GM21528 (cell line): ENCODE results near the gene TACR3.
"Not testable (repeated sequence)": the region's sequence is repeated elsewhere in the genome, so short reads cannot be mapped to it uniquely, and the experiment has no call there.

Experiments used
- ATAC-seq: cut with Tn5 transposase; IDR thresholded peaks from one replicate; pipeline ENCODE4 v1.9.1; 2021; ENCODE audit warnings: mild to moderate bottlenecking, moderate library complexity; ENCODE audit not compliant: unreplicated experiment, low FRiP score

The TACR3 gene

DNA sequence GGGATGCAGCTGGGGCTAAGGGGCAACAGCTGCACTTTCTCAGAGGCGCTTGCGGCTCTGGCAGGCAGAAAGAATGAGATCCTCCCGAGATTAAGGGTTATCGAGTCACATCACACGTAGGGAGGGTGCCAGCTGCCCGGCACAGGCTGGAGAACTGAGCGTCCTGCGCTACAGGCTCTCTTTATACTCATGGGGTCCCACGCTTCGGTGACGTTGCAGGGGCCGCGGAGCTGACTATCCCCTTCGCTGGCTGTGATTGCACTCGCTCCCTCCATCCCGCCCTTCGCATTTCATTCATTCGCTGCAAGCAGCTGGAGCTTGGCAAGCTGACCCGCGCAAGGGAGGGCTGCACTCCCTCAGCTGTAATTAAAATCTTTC is at the start of gene TACR3:
Gene TACR3 (minus strand): TSS at position 156 of the 378 bp plus-strand sequence. CDS start 310 bp downstream, outside the sequence.
- ATAC-seq, result no peak

DNA sequence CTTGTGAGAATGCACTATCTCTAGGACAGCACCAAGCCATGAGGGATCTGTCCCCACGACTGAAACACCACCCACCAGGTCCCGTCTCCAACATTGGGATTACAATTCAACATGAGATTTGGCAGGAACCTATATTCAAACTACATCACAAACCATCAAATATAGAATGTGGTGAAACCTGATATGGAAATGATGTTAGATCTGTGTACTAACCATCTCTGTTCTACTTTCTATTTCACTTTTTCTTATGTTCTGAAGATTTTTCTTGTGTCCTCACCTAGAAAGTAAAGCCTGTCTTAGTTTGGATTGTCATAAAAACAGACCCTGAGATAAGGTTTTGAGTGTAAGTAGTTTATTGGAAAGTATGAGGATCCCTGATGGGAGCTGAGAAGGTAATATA is 37.8 kb upstream of the TACR3 start:
- ATAC-seq, result peak; percentile 55

GRCh38 chr4:103756741-103757140 is 37.0 kb upstream of the TACR3 start:
- ATAC-seq, result no peak

DNA sequence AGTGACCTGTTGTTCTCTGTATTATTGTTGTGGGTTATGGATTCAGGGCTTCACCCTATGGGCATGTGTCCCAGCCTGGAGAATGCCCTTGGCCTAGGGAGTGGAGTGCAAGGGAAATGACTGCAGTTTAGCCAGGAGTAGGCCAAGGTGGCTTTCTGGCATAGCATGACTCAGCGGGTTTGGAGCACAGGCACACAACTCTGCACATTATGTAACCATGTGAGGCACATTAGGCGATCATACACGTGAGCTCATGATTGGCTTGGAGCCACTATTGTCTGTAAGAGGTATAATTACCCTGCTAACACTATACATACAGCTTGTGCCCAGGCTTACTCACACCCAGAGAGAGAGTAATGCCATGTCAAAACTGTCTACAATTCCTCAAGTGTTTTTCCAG is 35.1 kb upstream of the TACR3 start:
- no peak for ATAC-seq

GRCh38 chr4:103753868-103754653 is 34.3 kb upstream of the TACR3 start:
- no peak for ATAC-seq

GRCh38 chr4:103723150-103723549 is 3.4 kb upstream of the TACR3 start:
- ATAC-seq, result not testable (repeated sequence)

DNA sequence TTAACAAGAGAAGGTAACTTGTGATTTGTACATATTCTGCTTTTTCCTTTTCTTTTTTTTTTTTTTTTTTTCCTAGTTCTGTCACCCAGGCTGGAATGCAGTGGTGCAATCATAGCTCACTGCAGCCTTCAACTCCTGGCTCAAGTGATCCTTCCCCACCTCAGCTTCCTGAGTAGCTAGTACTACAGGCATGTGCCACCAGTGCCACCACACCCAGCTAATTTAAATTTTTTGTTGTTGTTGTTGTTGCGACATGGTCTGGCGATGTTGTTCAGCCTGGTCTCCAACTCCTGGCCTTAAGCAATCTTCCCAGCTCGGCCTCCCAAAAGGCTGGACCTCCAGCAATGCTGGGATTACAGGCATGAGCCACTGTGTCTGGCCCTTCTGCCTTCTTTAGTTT is 1.5 kb upstream of the TACR3 start:
- no peak for ATAC-seq

GRCh38 chr4:103720661-103721060 is 876 bp upstream of the TACR3 start:
- no peak for ATAC-seq

- ATAC-seq, result no peak
These were observed 518 bp downstream of the TACR3 start for GRCh38 chr4:103719105-103719829.

DNA sequence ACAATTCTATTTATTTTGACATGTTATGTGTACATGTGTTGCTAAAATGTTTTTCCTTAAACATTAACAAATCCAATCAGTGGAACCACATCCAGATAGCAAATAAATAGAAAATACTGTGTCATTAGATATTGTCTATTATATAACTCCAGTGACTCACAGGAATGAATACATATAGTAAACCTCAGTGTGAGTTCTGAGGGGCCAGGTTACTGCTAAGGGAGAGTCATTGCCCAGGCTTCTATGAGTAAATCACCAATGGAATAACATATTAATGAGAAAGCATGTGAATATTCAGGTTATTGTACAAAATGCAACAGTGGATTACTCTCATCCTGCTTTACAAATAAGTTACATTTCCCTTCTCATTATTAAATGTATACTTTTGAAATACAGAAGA is 27.2 kb downstream of the TACR3 start:
- no peak for ATAC-seq

DNA sequence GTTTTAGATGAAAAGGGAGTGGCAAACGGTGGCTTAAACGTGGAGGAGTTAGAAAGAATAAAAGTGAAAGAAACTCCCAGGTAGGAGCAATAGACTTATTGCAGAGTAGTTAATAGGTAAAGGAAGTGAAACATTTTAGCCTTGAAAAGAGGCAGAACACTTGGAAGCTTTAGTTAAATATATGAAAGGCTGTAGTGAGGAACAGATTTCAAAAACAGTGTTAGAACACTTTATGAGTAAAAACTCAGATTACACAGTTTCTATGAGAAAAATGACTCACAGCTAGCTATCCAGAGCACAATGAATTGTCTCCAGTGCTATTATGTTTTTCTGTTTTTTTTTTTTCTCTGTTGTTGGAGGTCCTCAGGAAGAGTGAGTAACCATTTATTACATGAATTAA is 45.8 kb downstream of the TACR3 start:
- no peak for ATAC-seq

DNA sequence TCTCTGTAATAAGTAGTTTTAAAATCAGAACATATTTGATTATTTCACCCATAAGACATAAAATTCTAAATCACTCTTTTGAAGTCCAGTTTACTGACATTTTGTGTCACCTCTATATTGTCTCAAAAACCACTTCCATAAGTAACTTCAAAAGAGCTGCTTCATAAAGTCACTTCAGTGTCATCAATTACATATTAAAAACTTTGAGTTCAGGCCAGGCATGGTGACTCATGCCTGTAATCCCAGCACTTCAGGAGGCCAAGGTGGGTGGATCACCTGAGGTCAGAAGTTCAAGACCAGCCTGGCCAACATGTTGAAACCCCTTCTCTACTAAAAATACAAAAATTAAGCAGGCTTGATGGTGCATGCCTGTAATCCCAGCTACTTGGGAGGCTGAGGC is 53.0 kb downstream of the TACR3 start:
- not testable (repeated sequence) for ATAC-seq

GRCh38 chr4:103664436-103665075 is 55.2 kb downstream of the TACR3 start:
- no peak for ATAC-seq

DNA sequence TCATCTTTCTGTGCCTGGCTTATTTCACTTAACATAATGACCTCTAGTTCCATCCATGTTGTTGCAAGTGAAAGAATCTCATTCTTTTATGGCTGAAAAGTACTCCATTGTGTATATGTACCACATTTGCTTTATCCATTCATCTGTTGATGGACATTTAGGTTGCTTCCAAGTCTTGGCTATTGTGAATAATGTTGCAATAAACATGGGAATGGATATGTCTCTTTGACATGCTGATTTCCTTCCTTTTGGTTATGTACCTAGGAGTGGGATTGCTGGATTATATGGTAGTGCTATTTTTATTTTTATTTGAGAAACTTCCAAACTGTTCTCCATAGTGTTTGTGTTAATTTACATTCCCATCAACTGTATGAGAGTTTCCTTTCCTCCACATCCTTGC is 71.2 kb downstream of the TACR3 start:
- ATAC-seq, result no peak

DNA sequence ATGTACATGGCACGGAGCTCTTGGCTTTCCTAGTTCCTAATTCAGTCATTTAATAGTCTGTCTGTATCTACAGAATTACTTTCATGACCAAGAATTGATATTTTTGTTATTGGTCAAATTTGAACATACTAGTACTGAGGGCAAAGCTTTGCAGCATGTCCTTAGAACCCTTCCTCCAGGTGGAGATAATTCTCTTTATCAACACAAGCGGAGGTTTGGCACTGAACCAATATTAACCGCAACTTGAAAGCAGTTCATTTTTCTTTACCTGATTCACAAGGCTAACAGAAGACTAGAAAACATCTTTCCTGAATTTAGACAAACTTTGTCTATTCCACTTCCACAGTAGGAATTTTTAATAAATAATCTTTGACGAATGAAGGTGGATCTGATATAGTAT is 73.8 kb downstream of the TACR3 start:
- no peak for ATAC-seq

DNA sequence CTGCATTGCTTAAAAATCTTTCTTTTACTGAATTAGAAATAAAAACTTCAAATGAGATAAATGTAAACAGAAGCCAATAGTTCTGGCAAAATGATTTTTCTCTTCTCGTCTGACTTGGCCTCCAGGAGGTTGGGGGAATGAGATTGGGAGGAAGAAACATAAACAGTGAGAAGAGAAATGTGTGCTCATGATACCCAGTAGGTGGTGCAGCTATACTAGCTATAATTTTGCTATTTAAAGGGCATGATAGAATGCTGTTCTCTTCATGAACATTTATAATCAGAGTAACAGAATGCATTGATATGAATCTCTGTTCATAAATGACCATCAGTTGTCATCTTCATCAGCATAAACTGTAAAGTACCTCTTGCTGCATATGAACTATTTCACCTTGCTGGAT is 85.5 kb downstream of the TACR3 start:
- no peak for ATAC-seq

DNA sequence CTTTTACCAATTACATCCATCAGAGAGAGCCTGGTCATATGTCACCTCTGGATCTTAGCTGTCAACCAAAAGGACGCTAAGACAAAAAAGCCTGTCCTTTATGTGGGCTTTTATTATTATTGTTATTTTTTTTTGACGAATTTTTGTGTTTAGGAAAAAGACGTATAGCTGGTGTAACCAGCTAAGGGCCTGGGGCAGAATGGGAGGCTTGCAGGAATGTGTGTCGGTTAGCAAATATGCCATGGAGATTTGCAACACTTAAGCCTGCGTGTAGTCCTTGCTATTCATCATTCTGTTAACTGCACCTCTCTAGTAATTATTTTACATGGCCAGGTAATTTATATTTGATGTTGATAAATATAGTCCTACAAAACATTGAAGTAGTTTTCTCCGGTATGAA is 93.5 kb downstream of the TACR3 start:
- ATAC-seq, result no peak

DNA sequence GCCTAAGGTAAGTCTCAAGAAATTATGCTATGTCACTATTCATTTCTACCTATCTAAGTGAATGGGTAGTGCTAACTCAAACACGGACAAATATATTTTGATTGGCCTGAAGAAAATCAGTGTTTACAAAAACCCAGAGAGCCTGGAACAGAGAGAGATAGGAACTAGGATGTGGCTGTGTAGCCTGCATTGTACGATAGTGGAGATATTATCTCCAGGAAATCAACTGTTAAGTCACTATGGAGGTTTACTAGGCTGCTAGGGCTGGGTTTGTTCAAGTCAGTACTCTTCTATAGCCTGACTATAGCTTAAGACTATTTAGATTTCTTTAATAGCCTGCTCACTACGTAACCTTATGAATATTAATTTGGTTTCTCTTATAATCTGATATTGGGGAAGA is 127.9 kb downstream of the TACR3 start:
- ATAC-seq, result no peak

GRCh38 chr4:103567591-103567990 is 152.2 kb downstream of the TACR3 start:
- ATAC-seq, result no peak

- not testable (repeated sequence) for ATAC-seq
These were observed 160.6 kb downstream of the TACR3 start for GRCh38 chr4:103559178-103559577.
